HG03342 (cell line): ENCODE measurements around the gene DGKQ.
"Not testable (repeated sequence)": the region's sequence is repeated elsewhere in the genome, so short reads cannot be mapped to it uniquely, and the experiment has no call there.

Source experiments
- ATAC-seq: cut with Tn5 transposase; IDR thresholded peaks from one replicate; pipeline ENCODE4 v1.9.1; 2021; ENCODE audit warnings: mild to moderate bottlenecking, moderate library complexity; ENCODE audit not compliant: unreplicated experiment

Gene DGKQ

DNA sequence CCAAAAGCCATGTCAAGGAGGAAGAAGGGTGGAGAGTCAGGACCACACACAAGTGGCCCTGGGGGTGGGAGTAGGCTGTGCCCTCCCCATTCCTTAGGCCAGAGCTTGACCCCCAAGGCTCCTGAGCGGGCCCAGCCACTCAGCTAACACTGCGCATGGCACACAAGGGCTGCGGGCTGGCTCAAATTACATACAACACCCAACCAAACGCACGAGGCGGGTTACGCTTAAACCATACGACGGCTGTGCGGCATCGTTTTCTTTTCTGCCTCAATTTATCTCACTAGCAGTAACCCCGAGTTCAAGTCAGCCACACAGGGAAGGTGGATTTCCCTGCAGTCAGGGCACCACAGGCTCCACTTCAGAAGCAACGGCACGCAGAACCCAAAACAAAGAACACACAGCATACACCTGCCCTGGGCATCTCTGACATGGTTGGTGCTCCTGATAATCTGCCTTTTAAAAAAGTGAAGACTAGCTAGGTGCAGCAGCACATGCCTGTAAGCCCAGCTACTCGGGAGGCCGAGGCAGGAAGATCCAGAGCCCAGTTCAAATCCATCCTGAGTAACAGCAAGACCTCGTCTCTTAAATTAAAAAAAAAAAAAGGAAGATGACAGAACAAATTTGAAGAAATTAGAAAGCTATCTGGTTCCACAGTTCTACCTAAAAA, 44.1 kb downstream of the DGKQ start:
- no peak for ATAC-seq

DNA sequence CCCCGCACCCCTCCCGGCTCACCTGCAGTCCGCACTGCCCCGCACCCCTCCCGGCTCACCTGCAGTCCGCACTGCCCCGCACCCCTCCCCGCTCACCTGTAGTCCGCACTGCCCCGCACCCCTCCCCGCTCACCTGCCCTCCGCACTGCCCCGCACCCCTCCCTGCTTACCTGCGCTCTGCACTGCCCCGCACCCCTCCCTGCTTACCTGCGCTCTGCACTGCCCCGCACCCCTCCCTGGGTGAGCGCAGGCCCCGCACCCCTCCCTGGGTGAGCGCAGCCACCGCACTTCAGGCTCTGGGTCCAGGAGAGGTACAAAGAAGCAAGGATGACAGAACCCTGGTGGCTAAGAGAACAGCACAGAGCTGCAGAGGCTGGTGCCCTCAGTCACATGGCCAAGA, 45.8 kb downstream of the DGKQ start:
- not testable (repeated sequence) for ATAC-seq

DNA sequence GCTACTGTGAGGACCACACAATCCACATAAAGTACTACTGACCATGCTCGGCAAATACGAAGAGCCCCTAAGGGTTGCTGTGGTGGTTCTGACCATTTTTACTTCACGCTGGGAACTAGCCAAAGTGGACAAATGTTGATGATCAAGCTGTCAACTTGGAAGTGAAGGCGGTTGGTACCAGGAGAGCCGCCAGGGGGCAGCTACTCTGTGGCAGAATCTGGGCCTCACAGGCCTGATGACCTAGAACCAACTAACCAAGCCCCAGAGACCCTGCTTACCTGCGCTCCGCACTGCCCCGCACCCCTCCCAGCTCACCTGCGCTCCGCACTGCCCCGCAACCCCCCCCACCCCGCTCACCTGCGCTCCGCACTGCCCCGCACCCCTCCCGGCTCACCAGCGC, 46.8 kb downstream of the DGKQ start:
- no peak for ATAC-seq

DNA sequence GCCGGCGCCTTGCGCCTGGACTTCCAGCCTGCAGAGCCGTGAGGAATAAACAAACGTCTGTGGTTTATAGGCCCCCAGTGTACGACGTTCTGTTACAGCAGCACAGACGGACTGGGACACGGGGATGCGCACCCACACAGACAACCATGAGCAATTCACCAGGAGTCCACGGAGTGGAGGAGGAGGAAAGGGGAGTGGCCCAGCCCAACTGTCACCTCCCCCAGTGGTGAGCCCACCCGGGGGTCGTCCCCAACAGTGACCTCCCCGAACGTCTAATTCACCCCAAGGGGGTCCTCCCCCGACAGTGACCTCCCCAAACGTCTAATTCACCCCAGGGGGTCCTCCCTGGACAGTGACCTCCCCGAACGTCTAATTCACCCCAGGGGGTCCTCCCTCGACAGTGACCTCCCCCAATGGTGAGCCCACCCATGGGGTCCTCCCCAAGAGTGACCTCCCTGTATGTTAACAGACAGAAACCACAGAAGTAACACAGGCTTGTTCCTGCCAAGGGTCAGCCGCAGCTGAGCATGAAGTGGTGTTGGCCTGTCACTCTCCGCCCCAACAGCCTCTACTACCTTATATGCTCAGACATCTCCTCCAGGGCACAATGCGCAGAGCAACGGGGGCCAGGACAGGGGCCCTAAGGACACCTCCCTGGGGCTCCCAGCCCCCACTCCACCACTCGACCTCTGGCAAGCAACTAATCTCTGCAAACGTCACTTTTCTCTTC, 47.4 kb downstream of the DGKQ start:
- no peak for ATAC-seq

DNA sequence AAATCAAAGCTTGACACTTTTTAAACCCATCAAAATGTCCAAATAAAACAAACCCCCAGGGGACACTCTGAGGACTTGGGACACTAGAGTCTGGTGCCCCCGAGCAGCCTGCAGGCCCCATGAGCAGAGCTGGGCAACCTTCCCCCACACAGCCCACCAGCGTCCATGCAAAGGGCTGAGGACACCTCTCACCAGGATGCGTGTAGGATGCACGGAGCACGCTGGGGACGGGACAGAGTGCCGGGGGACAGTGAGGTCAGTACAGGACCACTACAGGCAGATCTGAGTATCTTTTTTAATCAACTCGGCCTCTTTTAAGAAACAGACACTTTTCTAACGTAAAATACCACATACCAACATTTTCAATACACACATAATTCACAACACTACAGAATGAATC, 48.2 kb downstream of the DGKQ start:
- no peak for ATAC-seq

DNA sequence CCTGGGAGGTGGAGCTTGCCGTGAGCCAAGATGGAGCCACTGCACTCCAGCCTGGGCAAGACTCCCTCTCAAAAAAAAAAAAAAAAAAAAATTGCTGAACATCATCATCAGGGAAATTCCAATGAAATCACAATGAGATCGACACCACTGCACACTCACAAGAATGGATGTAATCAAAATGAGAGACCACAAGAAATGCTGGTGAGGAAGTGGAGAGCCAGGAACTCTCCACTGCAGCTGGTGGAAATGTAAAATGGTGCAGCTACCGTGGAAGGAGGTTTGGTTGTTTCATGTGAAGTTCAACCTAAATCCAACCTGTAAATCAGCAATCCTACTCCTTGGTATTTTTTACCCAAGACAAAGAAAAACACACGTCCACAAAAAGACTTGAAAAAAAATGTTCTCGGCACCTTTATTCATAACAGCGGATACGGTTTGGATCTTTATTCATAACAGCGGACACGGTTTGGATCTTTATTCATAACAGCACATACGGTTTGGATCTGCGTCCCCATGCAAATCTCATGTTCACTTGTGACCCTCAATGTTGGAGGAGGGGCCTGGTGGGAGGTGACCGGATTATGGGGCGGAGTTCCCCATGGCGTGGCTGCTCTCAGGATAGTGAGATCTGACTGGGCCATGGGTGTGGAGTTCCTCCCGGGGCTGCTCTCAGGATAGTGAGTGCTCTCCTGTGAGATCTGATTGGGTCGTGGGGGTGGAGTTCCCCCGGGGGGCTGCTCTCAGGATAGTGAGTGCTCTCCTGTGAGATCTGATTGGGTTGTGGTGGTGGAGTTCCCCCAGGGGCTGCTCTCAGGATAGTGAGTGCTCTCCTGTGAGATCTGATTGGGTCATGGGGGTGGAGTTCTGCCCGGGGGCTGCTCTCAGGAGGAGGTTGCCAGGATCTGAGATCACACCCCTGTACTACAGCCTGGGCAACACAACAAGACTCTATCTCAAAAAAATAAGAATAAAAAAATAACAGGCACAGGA, 49.0 kb downstream of the DGKQ start:
- ATAC-seq = peak; percentile 42

DNA sequence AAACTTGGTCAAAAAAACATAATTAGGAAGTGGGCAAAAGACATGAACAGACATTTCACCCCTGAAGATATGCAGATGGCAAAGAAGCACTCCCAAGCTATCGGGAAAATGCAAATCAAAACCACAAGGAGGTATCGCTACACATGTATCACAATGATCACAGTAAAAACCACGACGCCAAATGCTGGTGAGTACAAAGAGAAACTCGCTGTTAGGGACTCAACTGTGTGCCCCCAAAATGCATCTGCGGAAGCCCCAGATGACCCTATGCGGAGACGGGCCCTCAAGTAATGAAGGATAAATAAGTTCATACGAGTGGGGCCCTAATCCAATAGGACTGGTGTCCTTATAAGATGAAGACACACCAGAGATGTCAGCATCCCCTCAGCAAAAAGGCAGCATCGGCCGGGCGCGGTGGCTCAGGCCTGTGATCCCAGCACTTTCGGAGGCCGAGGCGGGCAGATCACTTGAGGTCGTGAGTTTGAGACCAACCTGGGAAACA, 51.5 kb downstream of the DGKQ start:
- peak; percentile 37 for ATAC-seq

DNA sequence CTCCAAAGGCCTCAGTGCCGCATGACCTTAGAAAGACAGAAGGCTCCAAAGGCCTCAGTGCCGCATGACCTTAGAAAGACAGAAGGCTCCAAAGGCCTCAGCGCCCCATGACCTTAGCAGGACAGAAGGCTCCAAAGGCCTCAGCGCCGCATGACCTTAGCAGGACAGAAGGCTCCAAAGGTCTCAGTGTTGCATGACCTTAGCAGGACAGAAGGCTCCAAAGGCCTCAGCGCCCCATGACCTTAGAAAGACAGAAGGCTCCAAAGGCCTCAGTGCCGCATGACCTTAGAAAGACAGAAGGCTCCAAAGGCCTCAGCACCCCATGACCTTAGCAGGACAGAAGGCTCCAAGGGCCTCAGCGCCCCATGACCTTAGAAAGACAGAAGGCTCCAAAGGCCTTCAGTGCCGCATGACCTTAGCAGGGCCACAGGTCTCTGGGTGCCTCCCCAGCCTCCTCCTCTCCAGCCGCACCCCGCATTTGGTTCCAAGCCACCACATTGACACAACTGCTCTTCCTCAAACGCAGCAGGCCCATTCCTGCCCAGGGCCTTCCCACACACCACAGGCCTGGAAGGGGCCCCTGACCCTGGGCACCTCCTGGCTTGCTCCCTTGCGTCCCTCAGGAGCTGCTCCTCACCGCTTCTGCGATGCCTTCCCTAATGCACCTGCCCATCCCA, 54.2 kb downstream of the DGKQ start:
- not testable (repeated sequence) for ATAC-seq

DNA sequence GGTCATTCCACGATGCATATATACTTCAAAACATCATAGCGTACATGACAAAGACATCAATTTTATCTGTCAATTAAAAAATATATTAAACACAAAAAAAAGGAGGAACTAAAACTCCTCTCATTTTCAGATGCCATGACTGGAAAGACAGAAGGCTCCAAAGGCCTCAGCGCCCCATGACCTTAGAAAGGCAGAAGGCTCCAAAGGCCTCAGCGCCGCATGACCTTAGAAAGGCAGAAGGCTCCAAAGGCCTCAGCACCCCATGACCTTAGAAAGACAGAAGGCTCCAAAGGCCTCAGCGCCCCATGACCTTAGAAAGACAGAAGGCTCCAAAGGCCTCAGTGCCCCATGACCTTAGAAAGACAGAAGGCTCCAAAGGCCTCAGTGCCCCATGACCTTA, 54.8 kb downstream of the DGKQ start:
- ATAC-seq = not testable (repeated sequence)

DNA sequence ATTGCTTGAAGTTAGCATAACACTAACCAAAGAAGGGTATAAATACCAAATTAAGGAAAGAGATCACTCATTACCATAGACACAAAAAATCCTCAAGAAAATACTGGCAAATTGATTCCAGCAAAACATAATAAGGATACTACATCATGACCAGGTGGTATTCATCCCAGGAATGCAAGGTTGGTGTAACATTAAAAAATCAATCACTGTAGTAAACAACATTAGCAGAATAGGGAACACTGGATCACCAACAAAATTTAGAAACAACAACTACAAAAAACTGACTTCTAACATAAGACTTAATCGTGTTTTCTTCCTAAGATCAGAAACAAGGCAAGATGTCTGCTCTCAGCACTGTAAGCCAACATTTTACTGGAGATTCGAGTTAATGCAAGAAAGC, 55.4 kb downstream of the DGKQ start:
- no peak for ATAC-seq

DNA sequence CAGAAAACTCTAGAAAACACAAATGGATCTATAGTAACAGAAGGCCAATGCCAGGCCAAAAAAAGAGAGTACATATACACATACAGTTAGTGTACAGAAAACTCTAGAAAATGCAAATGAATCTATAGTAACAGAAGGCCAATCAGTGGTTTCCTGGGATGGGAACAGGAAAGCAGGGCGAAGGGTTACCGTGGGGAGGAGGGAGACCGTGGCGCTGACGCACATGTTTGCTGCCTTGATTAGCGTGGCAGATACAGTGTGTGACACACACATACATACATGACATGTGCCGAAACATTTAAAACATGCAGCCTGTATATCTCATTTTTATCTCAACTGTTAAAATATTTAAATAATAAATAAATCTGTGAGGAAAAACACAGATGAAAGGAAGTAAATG, 55.9 kb downstream of the DGKQ start:
- ATAC-seq = no peak

DNA sequence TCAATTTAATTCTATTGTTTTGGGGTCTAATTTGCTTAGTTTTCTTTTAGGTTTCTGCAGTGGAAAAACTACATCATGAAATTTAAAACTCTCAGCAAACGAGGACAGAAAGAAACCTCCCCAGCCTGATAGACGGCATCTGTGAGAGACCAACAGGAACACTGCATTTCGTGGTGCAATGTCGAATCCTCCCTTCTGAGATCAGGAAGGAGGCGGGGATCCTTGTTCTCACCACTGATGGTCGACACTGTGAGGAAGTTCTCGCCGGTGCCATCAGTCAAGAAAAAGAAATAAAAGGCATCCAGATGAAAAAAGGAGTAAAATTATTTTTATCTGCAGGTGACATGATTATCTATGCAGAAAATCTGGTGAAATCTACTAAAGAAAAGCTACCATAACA, 57.8 kb downstream of the DGKQ start:
- no peak for ATAC-seq

DNA sequence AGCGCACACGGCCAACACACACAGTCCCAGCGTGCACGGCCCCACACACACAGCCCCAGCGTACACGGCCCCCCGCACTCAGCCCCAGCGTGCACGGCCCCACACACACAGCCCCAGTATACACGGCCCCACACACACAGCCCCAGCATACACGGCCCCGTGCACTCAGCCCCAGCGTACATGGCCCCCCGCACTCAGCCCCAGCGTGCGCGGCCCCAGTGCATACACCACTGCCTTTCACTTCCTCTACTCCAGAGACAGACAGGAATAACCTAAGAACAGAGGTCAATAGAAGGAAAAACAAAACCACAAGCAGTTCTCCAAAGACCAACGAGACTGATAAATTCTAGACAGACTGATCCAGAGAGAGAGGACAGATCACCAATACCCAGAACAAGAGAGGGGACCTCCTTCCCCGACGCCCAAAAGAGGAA, 58.3 kb downstream of the DGKQ start:
- no peak for ATAC-seq

DNA sequence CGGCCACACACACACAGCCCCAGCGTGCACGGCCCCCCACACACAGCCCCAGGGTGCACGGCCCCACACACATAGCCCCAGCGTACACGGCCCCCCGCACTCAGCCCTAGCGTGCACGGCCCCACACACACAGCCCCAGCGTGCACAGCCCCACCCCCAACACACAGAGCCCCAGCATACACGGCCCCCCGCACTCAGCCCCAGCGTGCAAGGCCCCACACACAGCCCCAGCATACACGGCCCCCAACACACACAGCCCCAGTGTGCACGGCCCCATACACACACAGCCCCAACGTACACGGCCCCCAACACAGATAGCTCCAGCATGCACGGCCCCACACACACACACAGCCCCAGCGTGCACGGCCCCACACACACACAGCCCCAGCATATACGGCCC, 58.8 kb downstream of the DGKQ start:
- no peak for ATAC-seq

DNA sequence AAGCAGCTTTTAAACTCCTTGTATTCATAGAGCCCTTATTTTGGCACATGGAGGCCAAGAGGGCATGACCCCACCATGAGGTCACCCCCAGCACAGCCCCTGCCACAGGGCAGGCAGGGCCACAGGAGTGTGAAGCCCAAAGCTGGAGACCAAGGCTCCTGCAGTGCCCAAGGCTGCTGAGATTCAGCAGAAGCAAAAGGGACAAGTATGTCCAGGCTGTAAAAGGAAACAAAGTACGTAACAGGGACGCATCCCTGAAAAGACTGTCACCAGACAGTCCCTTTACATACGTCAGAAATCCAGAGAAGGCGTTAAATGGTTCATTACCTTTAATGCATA, 60.1 kb downstream of the DGKQ start:
- ATAC-seq = no peak

DNA sequence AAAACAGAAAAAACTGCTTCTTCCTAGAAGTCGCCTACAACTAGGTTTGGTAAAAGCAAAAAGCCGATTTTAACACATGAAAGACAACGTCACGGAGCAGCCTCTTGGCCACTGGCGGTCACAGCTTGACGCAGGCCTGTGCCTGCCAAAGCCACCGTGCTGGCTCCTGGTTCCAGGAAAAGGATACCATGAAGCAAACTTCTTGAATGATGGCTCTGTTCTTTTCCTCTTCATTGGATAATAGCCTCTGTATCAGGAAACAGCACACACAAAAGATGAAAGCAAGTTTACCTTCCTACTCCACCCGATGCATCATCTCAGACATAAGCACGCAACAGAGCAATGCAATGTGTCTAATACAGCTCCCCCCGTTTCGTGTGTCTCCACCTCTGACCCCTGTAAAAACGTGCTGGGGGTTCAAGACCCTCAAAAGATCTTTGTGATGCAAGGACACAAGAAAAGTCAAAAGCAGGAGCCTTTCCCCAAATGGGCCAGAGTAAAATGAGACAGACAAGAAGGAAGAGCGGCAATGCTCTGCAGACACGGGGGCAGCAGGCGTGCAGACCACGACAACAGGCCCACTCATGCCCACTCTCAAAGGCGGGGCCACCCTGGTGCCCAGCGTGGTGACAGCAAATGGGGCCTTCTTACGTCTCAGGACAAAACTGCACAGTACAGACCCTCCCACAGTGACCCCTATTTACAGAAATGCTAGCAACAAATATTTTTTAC, 60.7 kb downstream of the DGKQ start:
- no peak for ATAC-seq

DNA sequence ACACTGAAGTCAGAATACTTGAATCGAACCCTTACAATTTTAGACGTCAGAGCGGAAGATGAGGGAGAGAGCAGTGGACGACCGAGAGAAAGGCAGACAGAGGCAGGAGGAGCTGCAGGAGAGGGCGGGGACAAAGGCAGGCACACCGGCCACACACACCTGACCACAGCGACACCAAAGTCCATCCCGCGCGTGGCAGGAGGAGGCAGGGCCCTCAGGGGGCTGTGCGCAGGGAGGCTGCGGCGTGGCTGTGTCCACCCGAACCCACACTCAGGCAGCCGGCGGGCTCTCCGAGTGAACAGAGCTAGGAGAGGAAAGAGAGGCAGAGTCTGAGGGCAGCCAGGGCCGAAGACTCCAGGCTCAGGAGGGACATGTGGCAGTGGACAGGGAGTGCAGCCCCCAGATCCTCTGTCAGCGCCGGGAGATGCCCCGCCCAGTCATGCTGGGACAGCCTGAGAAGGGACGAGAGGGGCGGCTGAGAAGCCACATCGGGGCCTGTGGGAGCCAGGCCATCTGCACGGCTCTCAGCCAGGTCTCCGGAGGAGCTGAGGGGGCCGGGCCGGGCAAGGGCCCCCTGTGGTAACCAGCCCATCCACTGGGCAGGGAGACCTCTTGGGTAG, 61.4 kb downstream of the DGKQ start:
- no peak for ATAC-seq

DNA sequence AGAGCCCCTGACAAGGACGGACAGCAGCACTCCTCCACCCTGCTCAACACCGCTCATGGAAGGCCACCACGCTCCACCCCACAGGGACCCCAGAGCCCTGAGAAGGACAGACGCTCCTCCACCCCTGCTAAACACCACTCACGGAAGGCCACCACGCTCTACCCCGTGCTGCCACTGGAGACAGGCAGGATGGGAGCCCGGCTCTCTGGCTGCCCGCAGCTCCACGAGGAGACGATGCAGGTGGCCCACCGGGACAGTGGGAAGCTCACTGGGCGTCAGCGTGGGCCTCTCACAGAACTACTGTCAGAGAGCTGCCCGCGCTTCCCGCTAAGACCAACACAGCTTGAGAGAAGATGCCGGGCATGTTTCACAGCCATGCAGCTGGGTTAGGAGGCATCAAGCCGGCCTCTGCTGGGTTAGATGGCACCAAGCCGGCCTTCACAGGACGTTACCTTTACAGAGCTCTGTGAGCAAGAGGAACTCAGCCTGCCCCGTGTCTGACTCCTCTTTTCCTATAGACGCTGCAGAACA, 62.1 kb downstream of the DGKQ start:
- ATAC-seq = no peak

DNA sequence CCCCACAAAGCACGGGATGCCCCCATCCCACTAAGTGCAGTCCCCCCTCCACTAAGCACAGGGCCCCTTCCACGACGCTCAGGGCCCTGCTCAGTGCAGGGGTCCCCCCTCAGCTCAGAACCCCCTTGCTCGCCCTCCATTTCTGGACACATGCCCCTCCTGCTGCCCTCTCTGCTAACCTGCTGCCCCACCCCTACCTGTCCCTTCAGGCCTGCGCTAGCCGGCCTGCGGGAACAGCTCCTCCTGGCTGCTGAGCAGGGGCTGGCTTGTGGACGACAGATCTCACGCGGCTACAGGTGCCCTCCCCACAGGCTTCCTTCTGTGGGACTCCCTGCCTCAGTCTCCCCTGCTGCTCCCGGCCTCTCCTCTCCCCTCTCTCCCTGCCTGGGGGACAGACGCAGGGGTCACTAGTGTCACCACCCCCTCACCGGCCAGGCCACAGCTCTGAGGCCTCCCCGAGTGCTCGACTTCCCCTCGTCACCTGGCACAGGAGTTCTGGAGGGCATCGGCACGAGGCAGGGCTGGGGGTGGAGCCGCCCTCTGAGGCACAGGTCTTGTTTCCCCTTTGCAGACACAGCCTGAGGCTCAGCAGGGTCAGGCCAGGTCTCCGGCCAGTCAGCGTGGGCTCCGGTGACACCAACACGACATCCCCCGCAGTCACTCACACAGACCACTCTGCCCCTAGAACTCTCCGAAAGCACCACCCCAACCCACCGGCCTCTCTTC, 62.8 kb downstream of the DGKQ start:
- no peak for ATAC-seq
